Stimulated activated CD4-positive, alpha-beta T cell treated with anti-CD3 and anti-CD28 coated beads, Interleukin-4, amount 100 ng/mL, for 1 hour (primary cell): ENCODE data around the gene ELOA.
A peak's percentile ranks its signal among the peaks of the same experiment; 100 is the strongest.
"Not testable (repeated sequence)": the region's sequence is repeated elsewhere in the genome, so short reads cannot be mapped to it uniquely, and the experiment has no call there.

Source experiments
- DNase-seq: peaks from one replicate; pipeline ENCODE4 v3.0.0-alpha.2; 2020

The ELOA gene

DNA sequence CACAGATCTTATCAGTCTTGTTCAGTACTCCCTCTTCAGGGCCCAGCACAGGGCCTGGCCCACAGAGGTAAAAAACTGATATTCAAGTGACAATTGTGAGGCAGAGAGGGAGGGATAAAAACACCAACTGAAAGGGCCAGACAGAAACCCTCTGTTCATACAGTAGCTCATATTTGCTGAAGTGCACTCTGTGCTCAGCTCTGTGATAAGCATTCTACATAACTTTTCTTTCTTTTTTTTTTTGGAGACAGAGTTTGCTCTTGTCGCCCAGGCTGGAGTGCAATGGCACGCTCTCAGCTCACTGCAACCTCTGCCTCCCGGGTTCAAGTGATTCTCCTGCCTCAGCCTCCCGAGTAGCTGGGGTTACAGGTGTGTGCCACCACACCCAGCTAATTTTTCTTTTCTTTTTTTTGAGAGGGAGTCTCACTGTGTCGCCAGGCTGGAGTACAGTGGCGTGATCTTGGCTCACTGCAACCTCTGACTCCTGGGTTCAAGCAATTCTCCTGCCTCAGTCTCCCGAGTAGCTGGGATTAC is 59.6 kb downstream of the ELOA start:
- DNase-seq: not testable (repeated sequence)

GRCh38 chr1:23803674-23804073 is 60.4 kb downstream of the ELOA start:
- no peak for DNase-seq

- DNase-seq: no peak
Measured at GRCh38 chr1:23804183-23804835, 61.0 kb downstream of the ELOA start.

GRCh38 chr1:23805025-23805424 is 61.8 kb downstream of the ELOA start:
- no peak for DNase-seq

DNA sequence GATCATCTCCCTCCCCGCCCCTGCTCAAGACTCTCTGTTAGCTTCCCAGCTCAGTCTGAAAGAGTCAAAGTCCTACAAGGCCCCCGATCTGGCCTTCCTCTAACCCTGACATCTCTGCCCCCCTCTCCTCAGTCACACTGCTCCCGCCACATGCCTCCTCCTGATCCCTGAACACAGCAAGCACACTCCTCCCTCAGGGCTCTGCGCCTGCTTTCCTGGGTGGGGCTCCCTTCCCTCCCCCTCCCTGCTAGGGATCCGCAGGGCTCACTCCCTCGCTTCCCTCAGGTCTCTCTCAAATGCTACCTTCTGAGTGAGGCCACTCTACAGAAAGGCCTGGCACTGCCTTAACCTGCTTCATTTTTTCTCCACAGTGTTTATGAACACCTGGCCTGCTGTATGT is 63.0 kb downstream of the ELOA start:
- no peak for DNase-seq

- DNase-seq: no peak
Measured at GRCh38 chr1:23807453-23807852, 64.2 kb downstream of the ELOA start.

DNA sequence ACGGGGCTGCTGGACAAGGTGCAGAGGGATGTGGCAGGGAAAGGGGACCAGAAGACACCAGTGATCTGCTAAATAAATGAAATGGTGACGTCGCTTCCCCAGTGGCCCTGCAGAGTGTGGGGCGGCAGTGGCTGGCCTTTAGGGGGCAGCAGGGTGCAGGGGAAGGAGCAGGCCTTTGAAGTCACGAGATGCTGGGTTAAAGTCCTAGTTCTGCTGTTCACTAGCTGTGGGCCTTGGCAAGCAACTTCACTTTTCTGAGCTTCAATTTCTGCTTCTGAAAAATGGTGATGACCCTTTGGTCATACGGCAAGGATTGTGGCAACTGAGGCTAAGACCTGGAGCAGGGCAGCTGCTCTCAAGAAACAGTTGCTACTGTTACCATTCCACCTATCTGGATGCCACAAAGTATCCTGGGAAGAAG is 66.5 kb downstream of the ELOA start:
- peak; percentile 81 for DNase-seq

GRCh38 chr1:23810818-23811540 is 67.7 kb downstream of the ELOA start:
- DNase-seq: peak; percentile 43
